ENCODE measurements around the gene PTPRG.

DNA sequence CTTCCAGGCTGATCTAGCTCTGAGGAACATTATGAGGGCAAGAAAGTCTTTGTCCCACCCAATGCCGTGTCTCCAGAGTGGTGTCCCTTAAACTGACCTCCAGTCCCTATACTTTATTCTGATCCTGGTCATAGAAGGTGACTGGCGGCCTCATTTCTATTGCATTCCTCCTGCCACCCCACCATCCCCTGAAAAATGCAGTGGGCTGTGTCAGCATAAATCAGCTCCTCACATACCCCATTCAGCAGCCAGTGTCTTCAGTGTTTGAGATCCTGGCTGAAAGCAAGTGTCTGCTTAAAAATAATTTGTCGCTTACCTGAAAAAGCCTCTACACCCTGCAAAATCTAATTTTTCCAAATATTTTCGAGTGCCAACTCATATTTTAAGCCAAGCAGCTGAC, 465.9 kb downstream of the PTPRG start:
- TF ChIP-seq CTCF (IDR thresholded peaks at IDR 0.05 in 4 of 5, conservative IDR thresholded peaks at IDR 0.05 in 1 of 5) (no peak), POLR2A (IDR thresholded peaks at IDR 0.05) (no peak)
